ENCODE results near the gene MRPS30. TPM values are rescaled to one million over a fixed set of nuclear protein-coding genes. Genes with fewer than 3 reads are reported as not detected.
"Not testable (repeated sequence)": the region's sequence is repeated elsewhere in the genome, so short reads cannot be mapped to it uniquely, and the experiment has no call there.

MRPS30 gene
- total RNA-seq: 10 to 100 TPM; 37.8 to 42.5 TPM

GRCh38 chr5:44808435-44809214, at the start of gene MRPS30:
Gene MRPS30, plus strand, starts transcription at chr5:44808947. Its CDS starts 16 bp downstream, at chr5:44808963.
- POLR2A ChIA-PET: interaction anchor here (1.0 kb wide), 1 partner anchor 14 kb away, joined by 3 read pairs; no protein-coding TSS in a partner anchor
- DNase-seq: peak; percentile 96

GRCh38 chr5:44769200-44769876, 39.4 kb upstream of the MRPS30 start:
- POLR2A ChIA-PET: no interaction called here

More at GRCh38 chr5:44808435-44809214, at the start of gene MRPS30:
- Mint-ChIP-seq H3K27me3 (no peaks in the 10 kb centered on the region), H3K36me3 (ENCODE audit: low read depth) (peaks cover 25% of the 10 kb centered on the region), H3K27ac (peak within 1 kb of the TSS; percentile 94), H3K4me1 (peaks cover 32% of the 10 kb centered on the region), H3K4me3 (peak within 1 kb of the TSS; percentile 96), H3K9me3 (no peaks in the 10 kb centered on the region)
- CTCF ChIA-PET: interaction anchor here (1.8 kb wide), 1 partner anchor 9 kb away, joined by 5 read pairs; no protein-coding TSS in a partner anchor

GRCh38 chr5:44769877-44770209, 38.9 kb upstream of the MRPS30 start:
- no peak for DNase-seq
- peaks cover 9% of the 10 kb centered on the region for H3K27me3 Mint-ChIP-seq
- no peak overlapping the region for H3K27ac Mint-ChIP-seq
- ChIA-PET CTCF (no interaction called here), POLR2A (no interaction called here)
- no peak overlapping the region for H3K4me3 Mint-ChIP-seq
- H3K9me3 Mint-ChIP-seq: no peaks in the 10 kb centered on the region
- H3K36me3 Mint-ChIP-seq (ENCODE audit: low read depth): no peaks in the 10 kb centered on the region
- no peaks in the 10 kb centered on the region for H3K4me1 Mint-ChIP-seq

More at GRCh38 chr5:44769200-44769876, 39.4 kb upstream of the MRPS30 start:
- CTCF ChIA-PET: no interaction called here
- Mint-ChIP-seq H3K27ac (no peak overlapping the region), H3K4me1 (no peaks in the 10 kb centered on the region), H3K4me3 (no peak overlapping the region), H3K9me3 (no peaks in the 10 kb centered on the region), H3K27me3 (peaks cover 9% of the 10 kb centered on the region), H3K36me3 (ENCODE audit: low read depth) (no peaks in the 10 kb centered on the region)
- no peak for DNase-seq

GRCh38 chr5:44770780-44771717, 37.7 kb upstream of the MRPS30 start:
- no peak overlapping the region for H3K4me3 Mint-ChIP-seq
- no peaks in the 10 kb centered on the region for H3K36me3 Mint-ChIP-seq (ENCODE audit: low read depth)
- no peaks in the 10 kb centered on the region for H3K9me3 Mint-ChIP-seq
- ChIA-PET CTCF (no interaction called here), POLR2A (no interaction called here)
- DNase-seq: no peak
- no peak overlapping the region for H3K27ac Mint-ChIP-seq
- no peaks in the 10 kb centered on the region for H3K4me1 Mint-ChIP-seq
- H3K27me3 Mint-ChIP-seq: peaks cover 9% of the 10 kb centered on the region

DNA sequence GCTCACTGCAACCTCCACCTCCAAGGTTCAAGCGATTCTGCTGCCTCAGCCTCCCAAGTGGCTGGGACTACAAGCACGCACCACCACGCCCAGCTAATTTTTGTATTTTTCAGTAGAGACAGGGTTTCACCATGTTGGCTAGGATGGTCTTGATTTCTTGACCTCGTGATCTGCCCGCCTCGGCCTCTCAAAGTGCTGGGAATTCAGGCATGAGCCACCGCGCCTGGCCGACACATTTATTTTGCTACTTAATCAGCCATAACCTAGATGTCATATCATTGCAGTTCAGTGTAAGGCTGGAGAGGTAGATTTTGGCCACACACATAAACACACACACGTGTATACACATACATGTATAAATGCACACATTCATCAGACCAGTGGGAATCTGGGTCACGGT, 36.4 kb upstream of the MRPS30 start:
- POLR2A ChIA-PET; H3K36me3 Mint-ChIP-seq (ENCODE audit: low read depth); H3K27me3 Mint-ChIP-seq; DNase-seq; H3K27ac Mint-ChIP-seq; H3K4me1 Mint-ChIP-seq; CTCF ChIA-PET; H3K9me3 Mint-ChIP-seq; H3K4me3 Mint-ChIP-seq: not testable (repeated sequence)

DNA sequence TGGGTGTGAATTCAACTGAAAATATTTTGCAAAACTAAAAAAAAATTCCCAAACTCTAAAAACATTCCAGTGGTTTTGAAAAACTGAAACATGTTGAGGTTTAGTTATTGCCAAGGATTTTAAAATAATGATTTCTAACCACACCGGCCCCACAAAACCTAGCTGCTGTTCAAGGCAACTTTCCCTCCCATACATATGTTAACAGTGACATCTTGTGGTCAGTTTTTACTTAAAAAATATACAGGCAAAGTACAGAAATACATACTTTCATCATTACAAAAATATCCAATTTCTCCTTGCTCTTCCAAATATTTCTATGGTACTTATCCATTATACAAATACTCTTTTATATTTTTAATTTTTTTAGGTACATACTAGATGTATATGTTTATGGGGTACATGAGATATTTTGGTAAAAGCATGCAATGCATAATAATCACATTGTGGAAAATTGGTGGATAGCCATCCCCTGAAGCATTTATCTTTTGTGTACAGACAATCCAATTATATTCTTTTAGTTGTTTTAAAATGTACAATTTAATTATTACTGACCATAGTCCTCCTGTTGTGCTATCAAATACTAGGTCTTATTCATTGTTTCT, 34.4 kb upstream of the MRPS30 start:
- H3K36me3 Mint-ChIP-seq (ENCODE audit: low read depth): no peaks in the 10 kb centered on the region
- peak; percentile 6 for DNase-seq
- no peaks in the 10 kb centered on the region for H3K4me1 Mint-ChIP-seq
- H3K4me3 Mint-ChIP-seq: no peak overlapping the region
- H3K27ac Mint-ChIP-seq: no peak overlapping the region
- ChIA-PET CTCF (no interaction called here), POLR2A (interaction anchor here (0.6 kb wide), 1 partner anchor 389 kb away, joined by 3 read pairs; no protein-coding TSS in a partner anchor)
- H3K27me3 Mint-ChIP-seq: peaks cover 9% of the 10 kb centered on the region
- H3K9me3 Mint-ChIP-seq: no peaks in the 10 kb centered on the region

DNA sequence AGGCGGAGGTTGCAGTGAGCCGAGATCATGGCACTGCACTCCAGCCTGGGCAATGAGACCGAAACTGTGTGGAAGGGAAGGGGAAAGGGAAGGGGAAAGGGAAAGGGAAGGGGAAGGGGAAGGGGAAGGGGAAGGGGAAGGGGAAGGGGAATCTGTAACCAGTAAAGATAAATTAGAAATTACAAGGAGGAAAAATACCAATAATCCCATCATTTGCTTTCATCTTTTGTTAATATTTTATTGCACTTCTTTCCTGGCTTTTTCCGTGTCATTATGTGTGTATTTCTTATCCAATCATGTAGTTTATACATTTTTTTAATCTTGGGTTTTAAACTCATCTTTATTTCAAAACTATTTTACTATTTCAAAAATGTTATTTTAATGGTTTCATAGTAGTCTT, 29.6 kb upstream of the MRPS30 start:
- ChIA-PET CTCF (no interaction called here), POLR2A (no interaction called here)
- Mint-ChIP-seq H3K9me3 (no peaks in the 10 kb centered on the region), H3K4me3 (no peak overlapping the region), H3K4me1 (no peaks in the 10 kb centered on the region), H3K27ac (no peak overlapping the region), H3K36me3 (ENCODE audit: low read depth) (no peaks in the 10 kb centered on the region), H3K27me3 (no peaks in the 10 kb centered on the region)
- DNase-seq: no peak

DNA sequence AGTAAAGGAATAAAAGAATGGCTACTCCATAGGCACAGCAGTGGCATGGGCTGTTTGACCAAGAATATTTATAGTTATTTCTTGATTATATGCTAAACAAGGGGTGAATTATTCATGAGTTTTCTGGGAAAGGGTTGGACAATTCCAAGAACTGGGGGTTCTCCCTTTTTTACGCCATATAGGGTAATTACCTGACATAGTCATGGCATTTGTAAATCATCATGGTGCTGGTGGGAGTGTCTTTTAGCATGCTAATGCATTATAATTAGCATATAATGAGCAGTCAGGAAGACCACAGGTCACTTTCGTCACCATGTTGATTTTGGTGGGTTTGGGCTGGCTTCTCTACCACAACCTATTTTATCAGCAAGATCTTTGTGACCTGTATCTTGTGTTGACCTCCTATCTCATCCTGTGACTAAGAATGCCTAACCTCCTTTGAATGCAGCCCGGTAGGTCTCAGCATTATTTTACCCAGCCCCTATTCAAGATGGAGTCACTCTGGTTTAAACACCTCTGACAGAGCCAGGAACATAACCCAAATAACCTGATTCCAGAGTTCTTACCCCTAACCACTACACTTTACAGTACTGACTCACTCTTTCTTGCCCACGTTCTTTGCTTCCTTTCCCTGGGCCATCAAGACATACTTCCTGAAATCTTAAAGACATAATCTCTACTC, 25.0 kb upstream of the MRPS30 start:
- H3K4me1 Mint-ChIP-seq: no peaks in the 10 kb centered on the region
- POLR2A ChIA-PET: no interaction called here

GRCh38 chr5:44787731-44788130, 21.0 kb upstream of the MRPS30 start:
- DNase-seq: no peak
- H3K4me1 Mint-ChIP-seq: no peaks in the 10 kb centered on the region
- POLR2A ChIA-PET: no interaction called here
- H3K27ac Mint-ChIP-seq: no peak overlapping the region
- no peak overlapping the region for H3K4me3 Mint-ChIP-seq
- CTCF ChIA-PET: no interaction called here
- no peaks in the 10 kb centered on the region for H3K36me3 Mint-ChIP-seq (ENCODE audit: low read depth)
- H3K27me3 Mint-ChIP-seq: no peaks in the 10 kb centered on the region
- H3K9me3 Mint-ChIP-seq: peaks cover 22% of the 10 kb centered on the region

More for the DNA sequence above, 25.0 kb upstream of the MRPS30 start:
- H3K36me3 Mint-ChIP-seq (ENCODE audit: low read depth): no peaks in the 10 kb centered on the region
- DNase-seq: no peak
- H3K4me3 Mint-ChIP-seq: no peak overlapping the region
- CTCF ChIA-PET: no interaction called here
- H3K27ac Mint-ChIP-seq: no peak overlapping the region
- H3K9me3 Mint-ChIP-seq: peaks cover 14% of the 10 kb centered on the region
- no peaks in the 10 kb centered on the region for H3K27me3 Mint-ChIP-seq

- DNase-seq; H3K27ac Mint-ChIP-seq; POLR2A ChIA-PET; H3K4me3 Mint-ChIP-seq; H3K4me1 Mint-ChIP-seq; H3K36me3 Mint-ChIP-seq (ENCODE audit: low read depth); CTCF ChIA-PET; H3K27me3 Mint-ChIP-seq: not testable (repeated sequence)
- peaks cover 34% of the 10 kb centered on the region for H3K9me3 Mint-ChIP-seq
These were observed 19.3 kb upstream of the MRPS30 start for GRCh38 chr5:44789372-44789995.

GRCh38 chr5:44792031-44792673, 16.6 kb upstream of the MRPS30 start:
- POLR2A ChIA-PET: interaction anchor here (0.7 kb wide), 1 partner anchor 15 kb away, joined by 3 read pairs; no protein-coding TSS in a partner anchor
- H3K27ac Mint-ChIP-seq; CTCF ChIA-PET; H3K27me3 Mint-ChIP-seq; DNase-seq; H3K4me1 Mint-ChIP-seq; H3K36me3 Mint-ChIP-seq (ENCODE audit: low read depth); H3K4me3 Mint-ChIP-seq: not testable (repeated sequence)
- H3K9me3 Mint-ChIP-seq: peaks cover 41% of the 10 kb centered on the region
